ENCODE measurements around the gene WDR37. TPM values are rescaled to one million over a fixed set of nuclear protein-coding genes. Genes with fewer than 3 reads are reported as not detected.

Gene WDR37
- polyA plus RNA-seq, 1 of the 3 experiments (the other 2 are of a cell fraction), result 11.9 TPM

GRCh38 chr10:1152386-1153250 is 96.4 kb downstream of the WDR37 start:
- Histone ChIP-seq H3K79me2 (ENCODE audit: insufficient read depth) (no peaks in the 10 kb centered on the region), H4K20me1 (ENCODE audit: insufficient read depth) (no peaks in the 10 kb centered on the region), H3K9me2 (no peaks in the 10 kb centered on the region), H3K27me3 (ENCODE audit: insufficient read depth) (no peaks in the 10 kb centered on the region), H3K9me3 (no peaks in the 10 kb centered on the region), H3K4me3 (ENCODE audit: low read depth in 2 of 2, low read length in 1 of 2) (no peak overlapping the region), H2AFZ (ENCODE audit: low read depth) (no peak overlapping the region), H3K36me3 (replicated peaks in 1 of 2; ENCODE audit: control insufficient read depth in 1 of 2, insufficient read depth in 2 of 2, low read length in 1 of 2) (no peaks in the 10 kb centered on the region), H3K4me1 (ENCODE audit: control insufficient read depth in 1 of 2, insufficient read depth in 2 of 2, low read depth in 1 of 2, low read length in 1 of 2) (peaks cover 0 to 29% of the 10 kb centered on the region in 2 experiments; a peak in 2 of 4 replicates), H3F3A (replicated peaks; ENCODE audit: insufficient read depth) (no peaks in the 10 kb centered on the region), H3K9ac (no peak overlapping the region), H3K4me2 (no peak overlapping the region), H3K27ac (ENCODE audit: low read depth in 2 of 2, low read length in 1 of 2) (no peak overlapping the region)
- DNase-seq, result no peak
- POLR2A ChIA-PET, result no interaction called here
- no peak for TF ChIP-seq FOXM1 (IDR thresholded peaks at IDR 0.05; ENCODE audit: low read depth)
- no peak for TF ChIP-seq FOXJ3 (CRISPR knock-in tag; IDR thresholded peaks at IDR 0.05)
- no peak for TF ChIP-seq ZBTB33 (IDR thresholded peaks at IDR 0.05; ENCODE audit: borderline replicate concordance, low read depth)
- no peak for TF ChIP-seq GABPA (IDR thresholded peaks at IDR 0.05; ENCODE audit: low read depth)
- no peak for TF ChIP-seq EZH2phosphoT487 (IDR thresholded peaks at IDR 0.05; ENCODE audit: borderline replicate concordance, low read depth)
- TF ChIP-seq MXI1 (IDR thresholded peaks at IDR 0.05; ENCODE audit: low read depth, low read length), result no peak
- CTCF ChIA-PET, result interaction anchor here (1.1 kb wide), 1 partner anchor 91 kb away, joined by 3 read pairs; no protein-coding TSS in a partner anchor
- WGBS (ENCODE audit: low lambda C conversion rate), result 58% methylated on average over 27 of the region's 32 CpGs

- no peaks in the 10 kb centered on the region for H3K9me2 ChIP-seq
- TF ChIP-seq CTCF (IDR thresholded peaks at IDR 0.05), result no peak
- TF ChIP-seq SMC3 (IDR thresholded peaks at IDR 0.05; ENCODE audit: low read depth, low read length), result no peak
- no peak for TF ChIP-seq RXRA (IDR thresholded peaks at IDR 0.05; ENCODE audit: borderline replicate concordance, low read depth)
- no peak for TF ChIP-seq ELF1 (IDR thresholded peaks at IDR 0.05)
- no peak for TF ChIP-seq RAD21 (IDR thresholded peaks at IDR 0.05; ENCODE audit: low read length)
- no peak for TF ChIP-seq MEF2A (IDR thresholded peaks at IDR 0.05; ENCODE audit: borderline replicate concordance, low read depth)
- no peak for TF ChIP-seq RCOR1 (IDR thresholded peaks at IDR 0.05; ENCODE audit: low read length)
- no peak for TF ChIP-seq YY1 (IDR thresholded peaks at IDR 0.05; ENCODE audit: low read depth)
- TF ChIP-seq ZBTB33 (IDR thresholded peaks at IDR 0.05; ENCODE audit: borderline replicate concordance, low read depth), result no peak
- TF ChIP-seq IRF3 (IDR thresholded peaks at IDR 0.05; ENCODE audit: low read depth, low read length), result no peak
- TF ChIP-seq GATA2 (CRISPR knock-in tag; IDR thresholded peaks at IDR 0.05), result no peak
- TF ChIP-seq USF2 (IDR thresholded peaks at IDR 0.05; ENCODE audit: borderline replicate concordance, low read depth, low read length), result no peak
Observed at GRCh38 chr10:1153251-1153763, 97.1 kb downstream of the WDR37 start.

More at GRCh38 chr10:1153251-1153763, 97.1 kb downstream of the WDR37 start:
- H3K36me3 ChIP-seq (replicated peaks in 1 of 2; ENCODE audit: control insufficient read depth in 1 of 2, insufficient read depth in 2 of 2, low read length in 1 of 2), result no peaks in the 10 kb centered on the region
- POLR2A ChIA-PET, result no interaction called here
- no peak overlapping the region for H3K4me2 ChIP-seq
- H3K79me2 ChIP-seq (ENCODE audit: insufficient read depth), result no peaks in the 10 kb centered on the region
- CTCF ChIA-PET, result interaction anchor here (1.1 kb wide), 1 partner anchor 90 kb away, joined by 3 read pairs; no protein-coding TSS in a partner anchor
- H3K9me3 ChIP-seq, result no peaks in the 10 kb centered on the region
- no peaks in the 10 kb centered on the region for H4K20me1 ChIP-seq (ENCODE audit: insufficient read depth)
- H3F3A ChIP-seq (replicated peaks; ENCODE audit: insufficient read depth), result no peaks in the 10 kb centered on the region
- no peak overlapping the region for H2AFZ ChIP-seq (ENCODE audit: low read depth)
- H3K4me3 ChIP-seq (ENCODE audit: low read depth in 2 of 2, low read length in 1 of 2), result no peak overlapping the region
- no peaks in the 10 kb centered on the region for H3K27me3 ChIP-seq (ENCODE audit: insufficient read depth)
- no peak for DNase-seq
- WGBS (ENCODE audit: low lambda C conversion rate), result 32% methylated on average over 6 of the region's 6 CpGs
- no peak overlapping the region for H3K27ac ChIP-seq (ENCODE audit: low read depth in 2 of 2, low read length in 1 of 2)
- no peak overlapping the region for H3K9ac ChIP-seq
- peaks cover 0 to 29% of the 10 kb centered on the region in 2 experiments; a peak in 2 of 4 replicates for H3K4me1 ChIP-seq (ENCODE audit: control insufficient read depth in 1 of 2, insufficient read depth in 2 of 2, low read depth in 1 of 2, low read length in 1 of 2)
